Amniotic epithelial cell (primary cell): ENCODE results near the gene ZNF622.
A peak's percentile ranks its signal among the peaks of the same experiment; 100 is the strongest.

Source experiments
- DNase-seq: peaks from one replicate; pipeline ENCODE4 v3.0.0-alpha.2; 2010; ENCODE audit warnings: low read depth

The ZNF622 gene

GRCh38 chr5:16430349-16431089 lies 35.1 kb downstream of the ZNF622 start:
- DNase-seq = no peak

GRCh38 chr5:16428359-16428758 lies 37.2 kb downstream of the ZNF622 start:
- DNase-seq = no peak

- DNase-seq = no peak
Measured at GRCh38 chr5:16427587-16427986, 38.0 kb downstream of the ZNF622 start.

GRCh38 chr5:16418471-16418922 lies 47.1 kb downstream of the ZNF622 start:
- DNase-seq = peak; percentile 7

GRCh38 chr5:16417398-16418074 lies 48.1 kb downstream of the ZNF622 start:
- DNase-seq = no peak

GRCh38 chr5:16414861-16415260 lies 50.7 kb downstream of the ZNF622 start:
- no peak for DNase-seq

GRCh38 chr5:16413166-16413860 lies 52.3 kb downstream of the ZNF622 start:
- DNase-seq = no peak

DNA sequence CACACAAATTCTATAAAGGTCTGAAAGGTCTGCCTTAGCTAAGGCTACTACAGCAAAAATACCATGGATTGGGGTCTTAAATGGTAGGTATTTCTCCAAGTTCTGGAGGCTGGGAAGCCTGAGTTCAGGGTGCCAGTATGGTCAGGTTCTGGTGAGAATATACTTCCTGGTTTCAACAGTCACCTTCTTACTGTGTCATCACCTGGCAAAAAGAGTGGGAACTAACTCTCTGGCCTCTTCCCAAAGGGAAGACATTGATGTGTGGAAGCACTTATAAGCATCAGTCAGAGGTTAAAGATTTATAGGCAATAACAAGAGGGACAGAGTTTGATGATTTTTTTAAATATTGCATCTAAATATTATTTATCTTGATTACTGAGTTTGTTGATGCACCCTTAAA lies 53.0 kb downstream of the ZNF622 start:
- DNase-seq = no peak

- no peak for DNase-seq
Measured at GRCh38 chr5:16411741-16412455, 53.7 kb downstream of the ZNF622 start.

DNA sequence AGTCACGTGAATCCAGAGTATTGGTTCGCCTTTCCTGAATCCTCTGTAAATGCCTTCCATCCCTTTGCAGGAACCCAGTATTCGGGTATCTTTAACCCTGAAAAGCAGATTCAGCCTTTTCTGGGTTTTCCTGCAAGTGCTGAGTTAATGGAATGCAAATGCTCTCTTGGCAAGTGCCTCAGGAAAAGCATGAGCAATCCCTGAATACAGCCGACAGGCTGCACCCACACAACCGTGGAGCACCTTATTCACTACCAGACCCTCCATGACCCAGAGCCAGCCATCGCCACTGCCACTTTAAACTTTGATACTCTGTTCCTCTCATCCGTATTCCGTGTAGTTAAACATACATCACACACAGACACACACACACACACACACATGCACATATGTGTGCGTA lies 54.4 kb downstream of the ZNF622 start:
- DNase-seq = no peak

GRCh38 chr5:16410338-16410737 lies 55.3 kb downstream of the ZNF622 start:
- no peak for DNase-seq

DNA sequence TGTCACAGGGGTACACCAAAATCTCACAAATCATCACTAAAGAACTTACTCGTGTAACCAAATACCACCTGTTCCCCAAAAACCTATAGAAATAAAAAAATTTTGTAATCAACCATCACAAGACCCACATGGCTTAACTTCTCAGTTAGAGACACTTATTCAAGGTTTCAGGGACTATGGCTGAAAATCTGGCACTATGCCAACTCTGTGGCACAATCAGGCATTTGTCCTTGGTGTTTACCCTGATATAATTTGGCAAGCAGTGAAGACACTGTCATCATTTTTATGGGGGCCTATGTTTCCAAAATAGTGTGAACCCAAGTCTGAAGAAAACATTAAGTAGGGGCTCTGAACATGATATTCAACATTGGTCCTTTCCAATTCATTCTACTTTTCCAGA lies 59.0 kb downstream of the ZNF622 start:
- no peak for DNase-seq

DNA sequence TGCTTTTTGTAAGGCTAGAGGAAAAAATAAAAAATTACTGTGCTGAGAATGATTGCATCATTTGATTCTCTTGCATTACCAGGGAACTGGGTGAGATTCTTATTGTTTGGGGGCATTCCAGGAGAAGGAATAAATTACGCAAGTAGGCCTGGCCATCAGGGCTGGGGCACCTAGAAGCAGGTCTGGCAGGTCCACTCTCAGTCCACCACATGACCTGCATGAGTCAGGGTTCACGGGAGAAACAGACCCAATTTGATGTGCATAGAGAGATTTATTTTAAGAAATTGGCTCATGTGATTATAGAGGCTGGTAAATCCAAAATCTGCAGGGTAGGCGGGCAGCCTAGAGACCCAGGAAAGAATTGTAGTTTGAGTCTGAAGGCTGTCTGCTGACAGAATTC lies 59.6 kb downstream of the ZNF622 start:
- no peak for DNase-seq
